ENCODE measurements around the gene STK25.
"Not testable (repeated sequence)": the region's sequence is repeated elsewhere in the genome, so short reads cannot be mapped to it uniquely, and the experiment has no call there.

Gene STK25

DNA sequence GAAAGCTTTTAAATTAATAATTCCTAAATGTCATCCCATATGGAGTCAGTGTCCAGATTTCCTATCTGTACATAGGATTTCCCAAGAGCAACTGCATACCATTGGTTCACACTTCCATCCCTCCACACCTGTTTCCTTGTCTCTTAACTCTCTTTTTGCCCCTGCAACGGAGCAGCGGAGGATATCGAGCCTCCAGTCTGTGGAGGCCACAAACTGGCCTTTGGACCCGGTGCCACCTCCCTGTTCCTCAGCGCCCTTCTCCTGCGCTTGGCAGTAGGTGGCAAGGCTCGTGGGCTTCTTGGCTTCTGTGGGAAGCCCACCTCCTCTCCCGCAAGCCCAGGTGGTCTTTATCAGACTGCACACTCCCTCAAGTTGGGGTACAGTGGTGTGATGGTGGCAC is 23.8 kb upstream of the STK25 start:
- no peaks in the 10 kb centered on the region for H3K4me1 ChIP-seq (ENCODE audit: insufficient read depth, poor library complexity, severe bottlenecking)
- no peak overlapping the region for H3K4me3 ChIP-seq (ENCODE audit: severe bottlenecking)
- no peak overlapping the region for H3K27ac ChIP-seq (ENCODE audit: poor library complexity, severe bottlenecking)
- H3K27me3 ChIP-seq (ENCODE audit: insufficient read depth, poor library complexity, severe bottlenecking), result no peaks in the 10 kb centered on the region
- ATAC-seq (ENCODE audit: low read depth) (no peak), DNase-seq (ENCODE audit: low spot score) (no peak)
- no peaks in the 10 kb centered on the region for H3K36me3 ChIP-seq (ENCODE audit: low read depth)
- no peaks in the 10 kb centered on the region for H3K9me3 ChIP-seq (ENCODE audit: severe bottlenecking)
- TF ChIP-seq CTCF (IDR thresholded peaks at IDR 0.05; ENCODE audit: poor library complexity, severe bottlenecking), result no peak

- Histone ChIP-seq H3K27ac (ENCODE audit: poor library complexity, severe bottlenecking) (no peak overlapping the region), H3K4me3 (ENCODE audit: severe bottlenecking) (no peak overlapping the region), H3K9me3 (ENCODE audit: severe bottlenecking) (no peaks in the 10 kb centered on the region), H3K36me3 (ENCODE audit: low read depth) (no peaks in the 10 kb centered on the region), H3K4me1 (ENCODE audit: insufficient read depth, poor library complexity, severe bottlenecking) (no peaks in the 10 kb centered on the region), H3K27me3 (ENCODE audit: insufficient read depth, poor library complexity, severe bottlenecking) (no peaks in the 10 kb centered on the region)
- ATAC-seq (ENCODE audit: low read depth), result no peak
- no peak for DNase-seq (ENCODE audit: low spot score)
- TF ChIP-seq CTCF (IDR thresholded peaks at IDR 0.05; ENCODE audit: poor library complexity, severe bottlenecking), result no peak
Observed at GRCh38 chr2:241531161-241531722, 22.9 kb upstream of the STK25 start.

DNA sequence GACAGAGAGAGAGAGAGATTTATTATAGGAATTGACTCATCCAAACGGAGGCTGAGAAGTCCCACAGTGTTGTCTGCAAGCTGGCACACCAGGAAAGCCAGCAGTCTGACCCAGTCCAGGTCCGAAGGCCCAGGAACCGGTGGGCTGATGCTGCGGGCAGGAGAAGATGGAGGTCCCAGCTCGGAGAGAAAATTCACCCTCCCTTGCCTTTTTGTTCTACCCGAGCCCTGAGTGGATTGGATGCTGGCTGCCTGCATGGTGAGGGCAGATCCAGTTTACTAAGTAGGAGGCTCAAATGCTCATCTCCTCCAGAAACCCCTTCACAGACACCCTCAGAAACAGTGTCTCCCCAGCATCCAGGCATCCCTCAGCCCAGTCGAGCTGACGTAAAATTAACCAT is 22.2 kb upstream of the STK25 start:
- Histone ChIP-seq H3K9me3 (ENCODE audit: severe bottlenecking) (no peaks in the 10 kb centered on the region), H3K27ac (ENCODE audit: poor library complexity, severe bottlenecking) (no peak overlapping the region), H3K36me3 (ENCODE audit: low read depth) (no peaks in the 10 kb centered on the region), H3K4me3 (ENCODE audit: severe bottlenecking) (no peak overlapping the region), H3K4me1 (ENCODE audit: insufficient read depth, poor library complexity, severe bottlenecking) (no peaks in the 10 kb centered on the region), H3K27me3 (ENCODE audit: insufficient read depth, poor library complexity, severe bottlenecking) (no peaks in the 10 kb centered on the region)
- no peak for ATAC-seq (ENCODE audit: low read depth)
- no peak for TF ChIP-seq CTCF (IDR thresholded peaks at IDR 0.05; ENCODE audit: poor library complexity, severe bottlenecking)
- DNase-seq (ENCODE audit: low spot score), result no peak

GRCh38 chr2:241525818-241526780 is 17.7 kb upstream of the STK25 start:
- H3K36me3 ChIP-seq (ENCODE audit: low read depth); H3K27me3 ChIP-seq (ENCODE audit: insufficient read depth, poor library complexity, severe bottlenecking); H3K4me3 ChIP-seq (ENCODE audit: severe bottlenecking); DNase-seq (ENCODE audit: low spot score); H3K27ac ChIP-seq (ENCODE audit: poor library complexity, severe bottlenecking); H3K4me1 ChIP-seq (ENCODE audit: insufficient read depth, poor library complexity, severe bottlenecking); ATAC-seq (ENCODE audit: low read depth); H3K9me3 ChIP-seq (ENCODE audit: severe bottlenecking): not testable (repeated sequence)

DNA sequence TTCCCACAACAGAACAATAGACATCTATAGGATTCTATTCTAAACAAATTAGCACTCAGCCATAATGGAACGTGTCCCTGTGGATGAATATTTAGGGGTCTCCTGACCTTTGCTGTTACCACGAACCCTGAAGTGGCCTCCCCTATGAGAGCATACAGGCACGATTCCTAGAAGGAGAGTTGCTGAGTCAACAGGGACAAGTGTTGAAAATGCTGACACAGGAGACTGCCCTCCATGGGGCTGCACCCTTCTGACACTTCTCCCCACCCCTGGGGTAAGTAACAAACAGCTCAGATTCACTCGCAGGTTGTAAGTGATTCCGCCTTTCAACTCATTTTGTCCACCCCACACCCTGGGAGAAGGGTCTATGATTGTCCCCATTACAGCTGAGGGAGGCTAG is 14.1 kb upstream of the STK25 start:
- no peaks in the 10 kb centered on the region for H3K27me3 ChIP-seq (ENCODE audit: insufficient read depth, poor library complexity, severe bottlenecking)
- H3K4me1 ChIP-seq (ENCODE audit: insufficient read depth, poor library complexity, severe bottlenecking), result no peaks in the 10 kb centered on the region
- no peak overlapping the region for H3K4me3 ChIP-seq (ENCODE audit: severe bottlenecking)
- H3K9me3 ChIP-seq (ENCODE audit: severe bottlenecking), result no peaks in the 10 kb centered on the region
- no peak for ATAC-seq (ENCODE audit: low read depth)
- no peak for TF ChIP-seq CTCF (IDR thresholded peaks at IDR 0.05; ENCODE audit: poor library complexity, severe bottlenecking)
- no peaks in the 10 kb centered on the region for H3K36me3 ChIP-seq (ENCODE audit: low read depth)
- no peak for DNase-seq (ENCODE audit: low spot score)
- no peak overlapping the region for H3K27ac ChIP-seq (ENCODE audit: poor library complexity, severe bottlenecking)

Measured in RWPE2 (cell line).